ENCODE results near the gene USP22. TPM values are rescaled to one million over a fixed set of nuclear protein-coding genes. Genes with fewer than 3 reads are reported as not detected.

Gene USP22
- total and polyA plus RNA-seq, 5 donors from 2014 or later = 32.1 to 152 (median 39.5) TPM

DNA sequence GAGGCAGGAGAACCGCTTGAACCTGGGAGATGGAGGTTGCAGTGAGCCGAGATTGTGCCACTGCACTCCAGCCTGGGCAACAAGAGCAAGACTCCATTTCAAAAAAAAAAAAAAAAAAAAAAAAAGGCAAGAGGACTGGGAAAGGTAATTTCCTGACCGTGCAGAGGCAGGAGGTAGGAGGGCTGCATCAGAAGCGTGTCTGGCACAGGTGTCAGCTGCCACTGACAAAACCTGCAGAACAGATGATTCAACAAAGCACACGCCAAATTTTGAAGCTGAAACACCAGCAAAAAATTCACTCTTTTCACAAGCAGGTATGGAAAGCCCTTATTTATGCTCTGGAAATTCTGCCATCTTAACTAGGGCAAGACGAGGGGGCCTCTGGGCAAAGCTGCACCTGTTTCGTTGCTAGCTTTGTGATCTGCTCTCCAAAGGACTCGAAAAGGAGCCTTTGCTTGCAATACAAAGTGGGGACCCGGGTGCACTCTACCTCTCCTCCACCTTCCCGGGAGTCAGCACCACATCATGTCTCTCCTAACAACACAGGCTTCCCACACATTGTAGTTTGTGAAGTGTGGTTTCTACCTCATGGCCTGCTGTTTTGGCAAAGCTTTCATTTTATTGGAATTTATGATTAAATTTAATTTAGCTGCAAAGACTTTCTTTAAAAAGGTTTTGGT is 33.7 kb downstream of the USP22 start:
- Mint-ChIP-seq H3K27me3 (no peaks in the 10 kb centered on the region), H3K36me3 (peaks cover 45% of the 10 kb centered on the region), H3K9me3 (no peaks in the 10 kb centered on the region), H3K27ac (peak overlapping the region in 1 of 3 donors; percentile 11), H3K4me1 (peaks cover 0 to 4% (median 2%) of the 10 kb centered on the region in 4 donors), H3K4me3 (no peak overlapping the region)
- H3K36me3 ChIP-seq (ENCODE audit: control insufficient read depth, insufficient read depth, low read length) = peaks cover 94% of the 10 kb centered on the region
- H3K4me1 ChIP-seq (ENCODE audit: control insufficient read depth, insufficient read depth, low read length, poor library complexity, severe bottlenecking) = no peaks in the 10 kb centered on the region
- no peak overlapping the region for H3K27ac ChIP-seq (ENCODE audit: insufficient read depth, low read length, poor library complexity, severe bottlenecking)
- no peaks in the 10 kb centered on the region for H3K27me3 ChIP-seq (ENCODE audit: control insufficient read depth, insufficient read depth, low read length)
- DNase-seq (no peak), ATAC-seq (ENCODE audit: low read depth in 2 of 2) (no peak)
- H3K9me3 ChIP-seq (ENCODE audit: control insufficient read depth in 2 of 2, low read length in 2 of 2) = no peaks in the 10 kb centered on the region
- H3K4me3 ChIP-seq (ENCODE audit: low read depth, low read length) = no peak overlapping the region

DNA sequence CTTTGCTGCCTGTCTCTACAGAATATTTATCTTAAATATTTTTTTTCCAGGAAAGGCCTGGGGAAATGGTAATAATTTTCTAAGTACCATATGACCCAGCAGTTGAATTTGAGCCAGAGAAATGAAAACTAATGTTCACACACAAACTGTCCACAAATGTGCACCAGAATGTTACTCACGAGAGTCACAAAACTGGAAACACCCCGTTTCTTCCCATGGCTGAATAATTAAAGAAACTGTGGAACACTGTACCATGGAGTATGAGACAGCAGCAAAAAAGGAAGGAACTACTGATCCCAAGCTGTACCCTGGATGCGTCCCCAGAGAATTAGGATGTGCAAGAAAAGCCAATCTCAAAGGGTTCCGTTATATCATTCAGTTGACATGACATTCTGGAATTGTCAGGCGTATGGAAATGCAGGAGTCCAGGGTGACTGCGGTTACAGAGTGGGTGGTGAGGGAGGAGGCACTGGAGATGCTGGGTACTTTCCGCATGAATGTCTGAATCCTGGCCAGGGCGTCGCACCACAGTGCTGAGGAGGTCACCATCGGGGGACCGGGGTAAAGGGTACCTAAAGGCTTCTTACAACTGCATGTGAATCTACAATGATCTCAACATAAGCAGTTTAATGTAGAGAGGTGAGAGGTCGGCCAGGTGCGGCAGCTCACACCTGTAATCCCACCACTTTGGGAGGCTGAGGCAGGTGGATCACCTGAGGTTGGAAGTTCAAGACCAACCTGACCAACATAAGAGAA is 34.5 kb downstream of the USP22 start:
- H3K27ac Mint-ChIP-seq = no peak overlapping the region
- Histone ChIP-seq H3K36me3 (ENCODE audit: control insufficient read depth, insufficient read depth, low read length) (peaks cover 96% of the 10 kb centered on the region), H3K9me3 (ENCODE audit: control insufficient read depth in 2 of 2, low read length in 2 of 2) (no peaks in the 10 kb centered on the region), H3K27ac (ENCODE audit: insufficient read depth, low read length, poor library complexity, severe bottlenecking) (no peak overlapping the region), H3K27me3 (ENCODE audit: control insufficient read depth, insufficient read depth, low read length) (no peaks in the 10 kb centered on the region), H3K4me1 (ENCODE audit: control insufficient read depth, insufficient read depth, low read length, poor library complexity, severe bottlenecking) (no peaks in the 10 kb centered on the region), H3K4me3 (ENCODE audit: low read depth, low read length) (no peak overlapping the region)
- no peak for DNase-seq
- no peak for ATAC-seq (ENCODE audit: low read depth in 2 of 2)
- H3K9me3 Mint-ChIP-seq = no peaks in the 10 kb centered on the region
- H3K4me1 Mint-ChIP-seq = peaks cover 0 to 2% (median under 1%) of the 10 kb centered on the region in 4 donors
- H3K27me3 Mint-ChIP-seq = no peaks in the 10 kb centered on the region
- H3K4me3 Mint-ChIP-seq = no peak overlapping the region
- peaks cover 46% of the 10 kb centered on the region for H3K36me3 Mint-ChIP-seq

DNA sequence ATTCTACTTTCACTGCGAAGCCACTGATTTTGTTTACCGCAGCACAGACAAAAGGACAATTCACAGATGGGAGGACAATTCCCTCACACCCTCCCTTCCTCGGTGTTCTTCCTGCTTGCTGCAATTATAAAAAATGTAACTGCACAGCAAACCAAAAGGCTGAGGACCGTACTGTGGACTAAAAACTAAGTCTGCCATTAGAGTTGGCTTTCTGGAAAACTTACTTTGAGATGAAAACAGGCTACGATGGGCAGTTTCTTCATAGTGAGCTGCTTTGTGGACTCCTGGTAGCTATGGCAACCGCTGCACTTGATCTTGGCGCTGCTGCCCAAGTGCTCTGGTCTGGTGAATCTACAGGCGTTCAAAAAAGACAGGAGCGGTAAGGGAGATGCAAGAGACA is 35.2 kb downstream of the USP22 start:
- Mint-ChIP-seq H3K27me3 (no peaks in the 10 kb centered on the region), H3K4me1 (peaks cover 0 to 3% (median 0%) of the 10 kb centered on the region in 4 donors), H3K9me3 (no peaks in the 10 kb centered on the region), H3K36me3 (peaks cover 39% of the 10 kb centered on the region), H3K27ac (no peak overlapping the region), H3K4me3 (no peak overlapping the region)
- H3K27me3 ChIP-seq (ENCODE audit: control insufficient read depth, insufficient read depth, low read length) = no peaks in the 10 kb centered on the region
- no peaks in the 10 kb centered on the region for H3K4me1 ChIP-seq (ENCODE audit: control insufficient read depth, insufficient read depth, low read length, poor library complexity, severe bottlenecking)
- peaks cover 95% of the 10 kb centered on the region for H3K36me3 ChIP-seq (ENCODE audit: control insufficient read depth, insufficient read depth, low read length)
- no peaks in the 10 kb centered on the region for H3K9me3 ChIP-seq (ENCODE audit: control insufficient read depth in 2 of 2, low read length in 2 of 2)
- DNase-seq = no peak
- H3K4me3 ChIP-seq (ENCODE audit: low read depth, low read length) = no peak overlapping the region
- no peak for ATAC-seq (ENCODE audit: low read depth in 2 of 2)
- H3K27ac ChIP-seq (ENCODE audit: insufficient read depth, low read length, poor library complexity, severe bottlenecking) = no peak overlapping the region

DNA sequence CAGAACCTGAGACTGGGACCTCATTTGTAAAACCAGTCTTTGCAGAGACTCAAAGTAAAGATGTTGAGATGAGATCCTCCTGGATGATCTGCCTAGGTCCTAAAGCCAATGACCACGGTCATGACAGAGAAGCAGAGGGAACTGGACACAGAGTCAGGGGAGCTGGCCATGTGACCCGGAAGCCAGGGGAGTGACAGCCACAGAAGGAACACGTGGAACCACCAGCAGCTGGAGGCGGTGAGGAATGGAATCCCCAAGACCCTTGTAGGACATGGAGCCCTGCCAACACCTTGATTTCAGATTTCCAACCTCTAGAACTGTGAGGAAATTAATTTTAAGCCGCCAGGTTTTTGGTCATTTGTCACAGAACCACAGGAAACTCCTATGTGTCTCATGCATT is 37.0 kb downstream of the USP22 start:
- H3K4me1 ChIP-seq (ENCODE audit: control insufficient read depth, insufficient read depth, low read length, poor library complexity, severe bottlenecking) = peaks cover 5% of the 10 kb centered on the region
- no peak overlapping the region for H3K4me3 ChIP-seq (ENCODE audit: low read depth, low read length)
- ATAC-seq (ENCODE audit: low read depth in 2 of 2) (no peak), DNase-seq (no peak)
- Mint-ChIP-seq H3K4me1 (peaks cover 0 to 21% (median 8%) of the 10 kb centered on the region in 4 donors), H3K9me3 (no peaks in the 10 kb centered on the region), H3K4me3 (no peak overlapping the region), H3K27me3 (no peaks in the 10 kb centered on the region), H3K27ac (peak overlapping the region in 2 of 3 donors; percentile 32 to 56), H3K36me3 (peaks cover 42% of the 10 kb centered on the region)
- H3K27ac ChIP-seq (ENCODE audit: insufficient read depth, low read length, poor library complexity, severe bottlenecking) = no peak overlapping the region
- no peaks in the 10 kb centered on the region for H3K27me3 ChIP-seq (ENCODE audit: control insufficient read depth, insufficient read depth, low read length)
- H3K9me3 ChIP-seq (ENCODE audit: control insufficient read depth in 2 of 2, low read length in 2 of 2) = no peaks in the 10 kb centered on the region
- H3K36me3 ChIP-seq (ENCODE audit: control insufficient read depth, insufficient read depth, low read length) = peaks cover 93% of the 10 kb centered on the region

DNA sequence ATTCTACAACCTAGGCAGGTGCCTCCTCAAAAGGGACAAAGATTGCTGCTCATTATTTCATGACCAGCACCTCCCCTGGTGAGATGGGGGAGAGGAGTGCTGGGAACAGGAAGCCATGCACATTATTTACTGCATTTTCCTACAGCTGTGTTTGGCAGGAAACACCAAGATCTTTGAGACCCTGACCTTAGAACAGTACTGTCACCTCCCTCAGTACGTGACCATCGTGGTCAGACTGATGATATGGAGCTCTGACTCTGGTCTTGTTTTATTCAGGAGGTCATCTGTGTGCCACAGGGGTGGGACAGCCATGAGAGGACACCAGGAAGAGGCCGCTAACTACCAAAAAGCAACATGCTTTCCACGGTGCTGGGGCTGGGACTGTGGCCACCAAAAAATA is 37.4 kb downstream of the USP22 start:
- Histone ChIP-seq H3K4me1 (ENCODE audit: control insufficient read depth, insufficient read depth, low read length, poor library complexity, severe bottlenecking) (peaks cover 5% of the 10 kb centered on the region), H3K9me3 (ENCODE audit: control insufficient read depth in 2 of 2, low read length in 2 of 2) (no peaks in the 10 kb centered on the region), H3K36me3 (ENCODE audit: control insufficient read depth, insufficient read depth, low read length) (peaks cover 88% of the 10 kb centered on the region), H3K4me3 (ENCODE audit: low read depth, low read length) (no peak overlapping the region), H3K27me3 (ENCODE audit: control insufficient read depth, insufficient read depth, low read length) (no peaks in the 10 kb centered on the region), H3K27ac (ENCODE audit: insufficient read depth, low read length, poor library complexity, severe bottlenecking) (no peak overlapping the region)
- H3K4me1 Mint-ChIP-seq = peaks cover 0 to 23% (median 8%) of the 10 kb centered on the region in 4 donors
- H3K36me3 Mint-ChIP-seq = peaks cover 42% of the 10 kb centered on the region
- DNase-seq (no peak), ATAC-seq (ENCODE audit: low read depth in 2 of 2) (no peak)
- H3K27me3 Mint-ChIP-seq = no peaks in the 10 kb centered on the region
- peak overlapping the region in 2 of 3 donors; percentile 32 to 56 for H3K27ac Mint-ChIP-seq
- no peaks in the 10 kb centered on the region for H3K9me3 Mint-ChIP-seq
- H3K4me3 Mint-ChIP-seq = no peak overlapping the region

DNA sequence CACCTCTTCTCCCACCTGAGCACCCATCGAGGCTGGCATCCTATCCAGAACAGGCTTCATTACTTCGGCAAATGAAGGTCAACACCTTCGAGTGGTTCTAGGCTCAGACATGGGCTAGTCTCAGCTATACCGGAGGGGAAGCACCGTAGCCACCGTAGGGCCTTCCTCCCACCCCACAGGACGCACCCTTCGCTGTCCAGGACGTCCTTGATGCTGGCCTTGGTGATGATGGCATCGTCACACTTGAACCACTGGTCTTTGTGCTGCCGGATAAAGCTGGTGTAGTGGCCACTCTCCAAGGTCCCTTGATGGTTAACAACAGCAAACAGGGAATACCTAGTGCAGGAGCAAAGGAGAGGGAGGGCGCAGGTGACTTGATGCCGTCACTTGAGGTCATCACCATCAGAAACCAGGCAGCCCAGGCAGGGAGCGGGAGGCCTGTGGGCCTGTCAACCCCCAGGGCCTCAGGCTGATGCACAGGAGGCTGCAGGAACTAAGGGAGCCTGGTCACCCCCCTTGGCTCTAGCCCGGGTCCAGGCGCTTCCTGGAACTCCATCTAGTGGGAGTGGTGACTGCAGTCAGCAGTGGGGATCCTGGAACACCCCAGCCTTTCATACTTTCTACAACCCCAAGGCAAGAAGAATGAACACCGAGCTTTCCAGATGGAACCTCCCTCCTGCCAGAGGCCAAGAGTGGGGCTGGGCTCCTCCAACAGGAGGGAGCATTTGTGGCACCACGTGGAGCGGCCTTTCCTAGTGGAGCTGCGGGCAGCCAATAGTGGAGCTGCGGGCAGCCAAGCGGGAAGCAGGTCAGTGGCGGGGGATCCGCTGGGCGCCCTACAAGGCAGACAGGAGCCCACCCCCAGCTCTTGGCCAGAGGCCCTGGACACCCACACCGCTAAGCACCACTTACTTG is 38.5 kb downstream of the USP22 start:
- no peak overlapping the region for H3K27ac Mint-ChIP-seq

DNA sequence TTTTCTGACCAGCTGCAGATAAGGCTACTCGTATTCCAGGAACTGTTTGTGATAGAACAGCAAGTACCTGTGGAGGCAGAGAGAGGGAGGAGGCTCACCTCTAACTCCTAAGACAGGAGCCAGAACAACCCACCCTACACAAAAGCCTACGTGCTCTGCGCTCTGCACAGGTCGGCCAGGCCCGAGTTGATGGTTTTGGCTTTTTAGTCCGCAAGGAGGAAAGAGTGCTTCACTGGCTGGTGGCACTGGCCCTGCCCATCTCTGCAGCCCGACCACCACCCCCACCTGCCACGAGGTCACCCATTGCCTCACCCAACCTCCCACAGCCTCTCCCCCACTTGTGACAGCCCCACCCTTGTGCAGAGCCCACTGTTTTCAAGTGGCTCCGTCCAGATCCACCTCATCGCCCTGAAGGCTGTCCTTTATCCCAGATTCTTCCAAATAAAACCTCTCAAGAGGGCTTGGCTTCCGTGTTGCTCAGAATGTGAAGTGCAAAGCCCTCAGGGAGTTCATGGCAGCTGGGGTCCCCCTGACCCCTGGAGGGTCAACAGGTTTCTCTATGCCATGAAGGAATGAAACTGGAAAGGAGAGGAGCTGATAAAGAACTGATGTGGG is 39.7 kb downstream of the USP22 start:
- Histone ChIP-seq H3K4me3 (ENCODE audit: low read depth, low read length) (no peak overlapping the region), H3K27ac (ENCODE audit: insufficient read depth, low read length, poor library complexity, severe bottlenecking) (no peak overlapping the region), H3K4me1 (ENCODE audit: control insufficient read depth, insufficient read depth, low read length, poor library complexity, severe bottlenecking) (peaks cover 5% of the 10 kb centered on the region), H3K9me3 (ENCODE audit: control insufficient read depth in 2 of 2, low read length in 2 of 2) (no peaks in the 10 kb centered on the region), H3K36me3 (ENCODE audit: control insufficient read depth, insufficient read depth, low read length) (peaks cover 69% of the 10 kb centered on the region), H3K27me3 (ENCODE audit: control insufficient read depth, insufficient read depth, low read length) (no peaks in the 10 kb centered on the region)
- DNase-seq = no peak
- H3K27me3 Mint-ChIP-seq = no peaks in the 10 kb centered on the region
- no peak for ATAC-seq (ENCODE audit: low read depth in 2 of 2)
- H3K4me3 Mint-ChIP-seq = no peak overlapping the region
- H3K27ac Mint-ChIP-seq = no peak overlapping the region
- H3K9me3 Mint-ChIP-seq = no peaks in the 10 kb centered on the region
- H3K4me1 Mint-ChIP-seq = peaks cover 0 to 41% (median 8%) of the 10 kb centered on the region in 4 donors
- peaks cover 38% of the 10 kb centered on the region for H3K36me3 Mint-ChIP-seq

More for the DNA sequence above, 38.5 kb downstream of the USP22 start:
- Histone ChIP-seq H3K4me1 (ENCODE audit: control insufficient read depth, insufficient read depth, low read length, poor library complexity, severe bottlenecking) (peaks cover 5% of the 10 kb centered on the region), H3K36me3 (ENCODE audit: control insufficient read depth, insufficient read depth, low read length) (peaks cover 79% of the 10 kb centered on the region), H3K9me3 (ENCODE audit: control insufficient read depth in 2 of 2, low read length in 2 of 2) (no peaks in the 10 kb centered on the region), H3K27ac (ENCODE audit: insufficient read depth, low read length, poor library complexity, severe bottlenecking) (no peak overlapping the region), H3K27me3 (ENCODE audit: control insufficient read depth, insufficient read depth, low read length) (no peaks in the 10 kb centered on the region), H3K4me3 (ENCODE audit: low read depth, low read length) (no peak overlapping the region)
- H3K4me1 Mint-ChIP-seq = peaks cover 0 to 33% (median 8%) of the 10 kb centered on the region in 4 donors
- no peaks in the 10 kb centered on the region for H3K9me3 Mint-ChIP-seq
- H3K36me3 Mint-ChIP-seq = peaks cover 42% of the 10 kb centered on the region
- H3K4me3 Mint-ChIP-seq = no peak overlapping the region
- no peaks in the 10 kb centered on the region for H3K27me3 Mint-ChIP-seq
- no peak for ATAC-seq (ENCODE audit: low read depth in 2 of 2)
- no peak for DNase-seq

Data from CD4-positive, CD25-positive, alpha-beta regulatory T cell (primary cell).